Adrenal gland (tissue), 5 donors: ENCODE measurements around the gene DNAH6.
"Not testable (repeated sequence)": the region's sequence is repeated elsewhere in the genome, so short reads cannot be mapped to it uniquely, and the experiment has no call there.

Experiments used
- CTCF ChIP-seq, 6 experiments: fragments of 450-650 bp in 4 of 6; fragments of 200-600 bp in 2 of 6; sonication (generic) in 1 of 6; IDR thresholded peaks; 1 replicate in 5 of 6; 2 replicates in 1 of 6; pipeline versions ENCODE4 v1.5.1 to v1.8.0; 2016 to 2021; ENCODE audit warnings: antibody characterized with exemption in 6 of 6, mild to moderate bottlenecking in 2 of 6, moderate library complexity in 1 of 6
- POLR2A ChIP-seq, 2 donors: fragments of 450-650 bp; IDR thresholded peaks; one replicate each; pipeline ENCODE4 v1.6.1; 2017; ENCODE audit warnings: antibody characterized with exemption in 2 of 2, mild to moderate bottlenecking in 2 of 2, moderate library complexity in 1 of 2
- donor health status: DM: no; HTN: no; CAD: no.

GRCh38 chr2:84773562-84773961, 257.3 kb downstream of the DNAH6 start:
- TF ChIP-seq CTCF, POLR2A (IDR thresholded peaks at IDR 0.05): not testable (repeated sequence)
